ENCODE data around the gene TRAPPC2B.

Gene TRAPPC2B

GRCh38 chr19:57362997-57363687 is at the start of gene TRAPPC2B, which contains the start of gene ZNF547:
Gene TRAPPC2B, plus strand, starts transcription at chr19:57363551. Its CDS starts 1,283 bp downstream, at chr19:57364834.
Gene ZNF547, plus strand, starts transcription at chr19:57363551. Its CDS starts 5,005 bp downstream, at chr19:57368556.
- DNase-seq: peak; percentile 96

GRCh38 chr19:57314146-57314545 is 49.2 kb upstream of the TRAPPC2B start:
- no peak for DNase-seq

GRCh38 chr19:57317503-57317902 is 45.8 kb upstream of the TRAPPC2B start:
- DNase-seq: no peak

GRCh38 chr19:57319869-57320179 is 43.5 kb upstream of the TRAPPC2B start:
- no peak for DNase-seq

GRCh38 chr19:57320180-57321084 is 42.9 kb upstream of the TRAPPC2B start, which contains the start of gene ZNF543:
Gene ZNF543, plus strand, starts transcription at chr19:57320472. Its CDS starts 382 bp downstream, at chr19:57320854.
- peak; percentile 84 for DNase-seq

GRCh38 chr19:57321116-57321515 is 42.2 kb upstream of the TRAPPC2B start:
- DNase-seq: no peak

GRCh38 chr19:57321751-57322150 is 41.6 kb upstream of the TRAPPC2B start:
- no peak for DNase-seq

- DNase-seq: no peak
Observed at GRCh38 chr19:57324992-57325391, 38.4 kb upstream of the TRAPPC2B start.

GRCh38 chr19:57327993-57328392 is 35.4 kb upstream of the TRAPPC2B start:
- DNase-seq: no peak

- no peak for DNase-seq
Observed at GRCh38 chr19:57334191-57334590, 29.2 kb upstream of the TRAPPC2B start.

GRCh38 chr19:57338877-57339276 is 24.5 kb upstream of the TRAPPC2B start:
- no peak for DNase-seq

GRCh38 chr19:57342582-57342981 is 20.8 kb upstream of the TRAPPC2B start:
- no peak for DNase-seq

- DNase-seq: no peak
Observed at GRCh38 chr19:57348136-57348535, 15.2 kb upstream of the TRAPPC2B start.

- peak; percentile 87 for DNase-seq
Observed at GRCh38 chr19:57350877-57351805, 12.2 kb upstream of the TRAPPC2B start, which contains the start of gene ZNF304. Gene ZNF304, plus strand, starts transcription at chr19:57351271. Its CDS starts 394 bp downstream, at chr19:57351665.

GRCh38 chr19:57351867-57352266 is 11.5 kb upstream of the TRAPPC2B start:
- DNase-seq: no peak

- DNase-seq: no peak
Observed at GRCh38 chr19:57355916-57356315, 7.4 kb upstream of the TRAPPC2B start.

GRCh38 chr19:57357406-57357805 is 5.9 kb upstream of the TRAPPC2B start:
- no peak for DNase-seq

- no peak for DNase-seq
Observed at GRCh38 chr19:57359300-57359699, 4.1 kb upstream of the TRAPPC2B start.

- no peak for DNase-seq
Observed at GRCh38 chr19:57362419-57362818, 932 bp upstream of the TRAPPC2B start.

- DNase-seq: no peak
Observed at GRCh38 chr19:57363688-57364181, 384 bp downstream of the TRAPPC2B start.

GRCh38 chr19:57366776-57367175 is 3.4 kb downstream of the TRAPPC2B start:
- no peak for DNase-seq

- no peak for DNase-seq
Observed at GRCh38 chr19:57374179-57374578, 10.8 kb downstream of the TRAPPC2B start.

Measured in NCI-H1048 (cell line).